SU-DHL-6 (cell line): Measurements from ENCODE around the gene MYO7B.

Source experiments
- H2AFZ ChIP-seq: fragments of 200-600 bp; sonication (generic); 2 replicates; pipeline ENCODE4 v1.6.1; 2014; ENCODE audit warnings: low read depth, mild to moderate bottlenecking, moderate library complexity, mixed read lengths, antibody characterized with exemption, low read length; ENCODE audit not compliant: severe bottlenecking
- H3F3A ChIP-seq: fragments of 200-600 bp; shearing (Covaris generic); 2 replicates; pipeline ENCODE4 v1.6.0; 2016; ENCODE audit warnings: antibody characterized with exemption, mild to moderate bottlenecking; ENCODE audit not compliant: insufficient read depth
- H3K27ac ChIP-seq: fragments of 200-600 bp; sonication (generic); 2 replicates; pipeline ENCODE4 v1.5.1; 2016; ENCODE audit warnings: low read depth, mild to moderate bottlenecking, low read length, moderate library complexity, mixed read lengths
- H3K27me3 ChIP-seq: fragments of 200-600 bp; sonication (generic), shearing (Covaris generic); 2 replicates; pipeline ENCODE4 v1.6.0; 2014; ENCODE audit warnings: mild to moderate bottlenecking, low read length
- H3K36me3 ChIP-seq: fragments of 200-600 bp; sonication (generic); 2 replicates; pipeline ENCODE4 v1.6.1; 2014; ENCODE audit warnings: mild to moderate bottlenecking, low read length, mixed read lengths
- H3K4me2 ChIP-seq: fragments of 300-600, 200-600 bp; shearing (Covaris generic), sonication (generic); 2 replicates; pipeline ENCODE4 v1.6.0; 2014; ENCODE audit warnings: low read length, low read depth, mild to moderate bottlenecking; ENCODE audit not compliant: poor library complexity, severe bottlenecking
- H3K4me3 ChIP-seq: fragments of 200-600 bp; sonication (generic); 2 replicates; pipeline ENCODE4 v1.5.1; 2014; ENCODE audit warnings: antibody characterized with exemption, low read length, mild to moderate bottlenecking, mixed read lengths; ENCODE audit not compliant: insufficient read depth, poor library complexity, severe bottlenecking
- H3K79me2 ChIP-seq: fragments of 200-600 bp; sonication (generic); 2 replicates; pipeline ENCODE4 v1.6.1; 2014; ENCODE audit warnings: mild to moderate bottlenecking, low read length, moderate library complexity; ENCODE audit not compliant: insufficient read depth
- H3K9ac ChIP-seq: fragments of 200-600 bp; sonication (generic); 2 replicates; pipeline ENCODE4 v1.7.0; 2014; ENCODE audit warnings: mild to moderate bottlenecking, low read length
- H3K9me2 ChIP-seq: fragments of 200-600 bp; sonication (generic); replicated peaks from 2 replicates; pipeline ENCODE4 v1.6.1; 2014; ENCODE audit warnings: low read length; ENCODE audit not compliant: insufficient read depth
- H3K9me3 ChIP-seq: fragments of 200-600 bp; sonication (generic); 2 replicates; pipeline ENCODE4 v1.6.1; 2014; ENCODE audit warnings: low read length, mixed read lengths; ENCODE audit not compliant: insufficient read depth
- H4K20me1 ChIP-seq: fragments of 200-600 bp; sonication (generic); 2 replicates; pipeline ENCODE4 v1.6.1; 2014; ENCODE audit warnings: low read depth, mild to moderate bottlenecking, antibody characterized with exemption, low read length, moderate library complexity, mixed read lengths
- EZH2phosphoT487 ChIP-seq: fragments of 200-600 bp; sonication (generic), shearing (Covaris generic); conservative IDR thresholded peaks from 2 replicates; pipeline ENCODE4 v1.6.1; 2018; ENCODE audit warnings: mild to moderate bottlenecking, antibody characterized with exemption, low read length, moderate library complexity, mixed read lengths
- TF ChIP-seq, protein P1 (sequence below): fragments of 200-600 bp; sonication (generic); IDR thresholded peaks from one replicate; pipeline ENCODE4 v1.5.1; 2017; ENCODE audit warnings: antibody characterized with exemption, mild to moderate bottlenecking, low read length, moderate library complexity; ENCODE audit not compliant: insufficient read depth, poor library complexity, severe bottlenecking

MYO7B gene

DNA sequence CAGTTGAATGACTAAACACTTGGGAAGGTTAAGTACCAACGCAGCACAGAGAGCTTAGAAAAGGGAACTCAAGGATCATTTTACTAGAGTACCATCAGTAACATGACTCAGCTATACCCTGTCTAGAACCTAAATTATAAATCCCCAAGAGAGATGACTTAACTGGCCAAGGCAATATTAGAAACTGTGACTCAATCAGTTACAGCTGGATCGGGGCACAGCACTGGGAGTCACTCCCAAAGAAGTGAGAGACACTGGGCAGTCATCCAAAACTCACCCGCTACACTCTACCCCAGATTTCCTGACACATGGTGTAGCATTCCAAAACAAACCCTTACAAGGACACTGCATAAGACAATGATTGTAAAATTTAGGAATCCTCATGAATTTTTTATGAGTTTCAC lies 26.9 kb upstream of the MYO7B start:
- Histone ChIP-seq H3K4me2 (no peak overlapping the region), H3K36me3 (peaks cover 11% of the 10 kb centered on the region; the same call in 1 of the 2 replicates), H3F3A (no peaks in the 10 kb centered on the region), H3K27ac (no peak overlapping the region), H3K79me2 (peaks cover 86% of the 10 kb centered on the region), H3K4me3 (no peak overlapping the region), H4K20me1 (peaks cover 24% of the 10 kb centered on the region), H3K27me3 (no peaks in the 10 kb centered on the region), H2AFZ (no peak overlapping the region), H3K9me3 (no peaks in the 10 kb centered on the region), H3K9ac (no peak overlapping the region), H3K9me2 (no peaks in the 10 kb centered on the region)
- TF ChIP-seq, protein P1, sequence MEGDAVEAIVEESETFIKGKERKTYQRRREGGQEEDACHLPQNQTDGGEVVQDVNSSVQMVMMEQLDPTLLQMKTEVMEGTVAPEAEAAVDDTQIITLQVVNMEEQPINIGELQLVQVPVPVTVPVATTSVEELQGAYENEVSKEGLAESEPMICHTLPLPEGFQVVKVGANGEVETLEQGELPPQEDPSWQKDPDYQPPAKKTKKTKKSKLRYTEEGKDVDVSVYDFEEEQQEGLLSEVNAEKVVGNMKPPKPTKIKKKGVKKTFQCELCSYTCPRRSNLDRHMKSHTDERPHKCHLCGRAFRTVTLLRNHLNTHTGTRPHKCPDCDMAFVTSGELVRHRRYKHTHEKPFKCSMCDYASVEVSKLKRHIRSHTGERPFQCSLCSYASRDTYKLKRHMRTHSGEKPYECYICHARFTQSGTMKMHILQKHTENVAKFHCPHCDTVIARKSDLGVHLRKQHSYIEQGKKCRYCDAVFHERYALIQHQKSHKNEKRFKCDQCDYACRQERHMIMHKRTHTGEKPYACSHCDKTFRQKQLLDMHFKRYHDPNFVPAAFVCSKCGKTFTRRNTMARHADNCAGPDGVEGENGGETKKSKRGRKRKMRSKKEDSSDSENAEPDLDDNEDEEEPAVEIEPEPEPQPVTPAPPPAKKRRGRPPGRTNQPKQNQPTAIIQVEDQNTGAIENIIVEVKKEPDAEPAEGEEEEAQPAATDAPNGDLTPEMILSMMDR = no peak
- TF ChIP-seq EZH2phosphoT487 = no peak

DNA sequence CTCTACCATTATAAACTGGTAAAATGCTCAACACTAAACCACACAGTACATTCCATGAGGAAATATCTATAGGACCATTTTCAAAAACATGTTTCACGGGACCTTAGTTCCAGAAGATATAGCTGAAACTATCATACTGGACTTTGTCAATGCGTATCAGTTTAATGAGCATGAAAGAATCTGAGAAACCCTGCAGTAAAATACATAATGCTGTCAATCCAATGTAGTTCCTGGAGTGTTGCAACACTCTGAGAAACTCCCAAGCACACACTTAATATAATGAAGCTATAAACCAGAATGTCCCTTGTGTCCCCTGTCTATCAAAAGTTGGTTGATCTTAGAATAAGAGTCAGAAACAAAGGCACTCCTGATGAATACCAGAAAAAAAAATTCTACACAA lies 25.4 kb upstream of the MYO7B start:
- H4K20me1 ChIP-seq = peaks cover 24% of the 10 kb centered on the region
- H3K4me2 ChIP-seq = no peak overlapping the region
- TF ChIP-seq, protein P1 = no peak
- TF ChIP-seq EZH2phosphoT487 = no peak
- H3K9me2 ChIP-seq = no peaks in the 10 kb centered on the region
- H3K27ac ChIP-seq = no peak overlapping the region
- H3K27me3 ChIP-seq = no peaks in the 10 kb centered on the region
- H3K79me2 ChIP-seq = peaks cover 94% of the 10 kb centered on the region
- H2AFZ ChIP-seq = no peak overlapping the region
- no peaks in the 10 kb centered on the region for H3F3A ChIP-seq
- no peak overlapping the region for H3K9ac ChIP-seq
- H3K4me3 ChIP-seq = no peak overlapping the region
- H3K9me3 ChIP-seq = no peaks in the 10 kb centered on the region
- H3K36me3 ChIP-seq = no peaks in the 10 kb centered on the region

DNA sequence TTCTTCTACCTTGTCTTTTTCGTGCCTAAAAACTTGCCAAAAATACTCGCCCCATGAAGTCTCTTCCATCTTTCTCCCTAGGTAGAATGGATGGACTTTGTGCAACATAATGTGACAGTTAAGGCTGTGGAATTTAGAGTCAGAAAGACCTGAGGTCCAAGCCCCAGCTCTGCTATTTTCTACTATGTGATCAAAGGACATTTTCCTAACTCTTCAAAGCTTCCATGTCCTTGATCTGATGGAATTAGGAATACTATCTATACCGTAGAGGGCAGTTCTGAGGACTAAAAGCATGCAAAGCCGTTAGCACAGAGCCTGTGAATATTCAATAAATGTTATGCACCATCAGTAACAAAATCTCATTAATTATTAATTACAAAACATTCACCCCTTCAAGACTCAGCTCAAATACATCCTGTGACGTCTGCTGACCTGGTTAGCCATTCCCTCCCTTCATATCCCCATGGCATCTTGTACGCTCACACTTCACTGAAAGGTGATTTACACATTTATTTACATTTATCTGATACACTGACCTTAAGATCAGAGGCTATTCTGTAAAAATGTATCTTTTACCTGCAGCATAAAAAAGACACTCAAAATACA lies 24.3 kb upstream of the MYO7B start:
- TF ChIP-seq, protein P1 = no peak
- TF ChIP-seq EZH2phosphoT487 = no peak
- Histone ChIP-seq H2AFZ (no peak overlapping the region), H3K27me3 (no peaks in the 10 kb centered on the region), H3K4me2 (no peak overlapping the region), H3K4me3 (no peak overlapping the region), H3K9me3 (no peaks in the 10 kb centered on the region), H3K9ac (no peak overlapping the region), H3K79me2 (peaks cover 98% of the 10 kb centered on the region), H3F3A (no peaks in the 10 kb centered on the region), H3K9me2 (no peaks in the 10 kb centered on the region), H4K20me1 (peaks cover 27% of the 10 kb centered on the region), H3K27ac (no peak overlapping the region), H3K36me3 (no peaks in the 10 kb centered on the region)
